HG02763 (cell line): Measurements from ENCODE around the gene GLS.
A peak's percentile ranks its signal among the peaks of the same experiment; 100 is the strongest.
"Not testable (repeated sequence)": the region's sequence is repeated elsewhere in the genome, so short reads cannot be mapped to it uniquely, and the experiment has no call there.

ENCODE experiments used
- ATAC-seq: cut with Tn5 transposase; IDR thresholded peaks from one replicate; pipeline ENCODE4 v1.9.1; 2021; ENCODE audit warnings: mild to moderate bottlenecking, moderate library complexity; ENCODE audit not compliant: unreplicated experiment

Gene GLS

DNA sequence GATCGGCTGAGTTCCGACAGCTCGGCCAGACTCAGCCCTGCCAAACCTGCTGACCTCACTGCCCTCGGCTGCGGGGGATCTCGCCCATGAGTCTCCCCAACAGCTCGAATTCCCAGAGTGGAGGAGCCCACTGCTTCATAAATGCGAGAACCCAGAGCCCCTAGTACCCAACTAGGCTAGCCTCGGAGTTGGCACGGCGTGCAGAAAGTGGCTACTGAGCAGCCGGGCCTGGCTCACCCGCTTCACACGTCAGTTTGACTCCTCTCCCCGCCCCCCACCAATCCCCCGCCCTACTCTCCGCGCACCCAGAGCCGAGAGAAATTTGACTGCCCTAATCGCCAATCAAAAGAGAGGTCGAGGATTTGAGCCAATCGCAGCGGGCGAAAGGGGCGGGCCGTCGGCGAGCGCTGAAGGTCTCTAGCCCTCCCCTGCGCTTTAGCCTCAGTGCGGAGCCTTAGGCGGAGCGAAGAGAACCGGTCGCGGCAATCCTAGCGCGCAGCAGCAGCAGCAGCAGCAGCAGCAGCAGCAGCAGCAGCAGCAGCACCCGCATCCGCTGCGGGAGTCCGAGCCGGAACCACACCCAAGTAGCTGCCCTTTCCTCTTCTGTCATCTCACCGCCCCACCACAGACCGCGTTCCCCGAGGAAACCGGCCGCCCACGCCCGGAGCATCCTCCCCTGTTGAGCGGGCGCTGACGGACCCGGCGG is at the start of gene GLS:
GLS (plus strand) TSS at position 444 of the 706 bp plus-strand sequence. CDS start 264 bp downstream, outside the sequence.
- ATAC-seq: peak; percentile 69

DNA sequence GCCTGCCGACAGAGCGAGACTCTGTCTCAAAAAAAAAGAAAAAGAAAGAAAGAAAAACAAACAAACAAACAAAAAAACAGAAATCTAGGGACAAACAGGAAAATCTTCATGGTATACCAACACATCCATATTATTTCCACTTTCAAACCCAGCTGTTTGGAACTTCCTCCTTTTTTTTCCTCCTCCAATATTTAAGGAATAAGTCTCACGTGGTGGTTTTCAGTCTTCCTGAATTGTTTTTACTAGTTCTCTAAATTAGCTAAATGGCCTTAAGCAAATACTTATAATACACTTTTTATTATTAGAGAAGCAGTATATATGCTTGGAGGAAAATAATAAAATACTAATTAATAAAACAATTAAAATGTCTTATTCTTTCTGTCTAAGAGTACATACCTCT is 48.7 kb upstream of the GLS start:
- ATAC-seq: no peak

DNA sequence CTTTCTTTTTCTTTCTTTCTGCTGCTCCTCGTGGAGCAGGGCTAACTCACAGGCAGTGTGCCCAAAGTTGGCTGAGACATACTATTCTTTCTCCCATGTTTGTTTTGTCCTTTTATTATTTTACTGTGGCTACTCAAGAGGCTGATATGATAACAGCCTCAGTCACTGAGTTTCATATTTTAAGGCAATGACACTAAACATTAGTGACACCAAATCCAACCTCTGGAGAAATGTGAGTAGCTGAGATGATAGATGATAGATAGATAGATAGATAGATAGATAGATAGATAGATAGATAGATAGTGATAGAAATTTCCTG is 45.8 kb upstream of the GLS start:
- ATAC-seq: no peak

DNA sequence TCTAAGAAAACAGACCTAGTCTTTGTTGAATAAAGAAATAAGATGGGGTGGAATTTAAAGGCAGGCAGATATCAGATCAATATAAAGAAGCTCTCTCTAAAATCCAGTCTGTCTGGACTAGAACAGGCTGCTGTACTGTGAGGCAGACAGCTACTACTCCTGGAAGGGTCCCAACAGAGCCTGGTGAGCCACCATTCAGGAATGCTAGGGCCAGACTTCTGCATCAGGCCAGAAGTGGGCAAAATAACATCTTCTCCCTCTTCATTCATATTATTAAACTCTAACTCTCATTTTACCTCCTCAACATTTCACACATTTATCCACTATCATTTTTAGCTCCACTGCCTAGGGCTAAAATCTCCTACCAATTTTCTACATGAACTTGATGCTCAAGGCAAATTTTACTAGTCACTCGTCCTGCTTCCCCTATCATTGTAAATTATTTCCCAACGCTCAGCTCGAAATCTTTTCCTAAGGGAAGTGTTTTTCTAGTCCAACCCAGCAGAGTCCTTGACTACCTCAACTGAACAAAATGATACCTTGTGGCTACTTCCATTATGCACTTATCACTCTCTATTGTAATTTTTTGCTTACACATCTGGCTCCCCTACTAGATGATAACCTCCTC is 45.2 kb upstream of the GLS start:
- ATAC-seq: no peak

DNA sequence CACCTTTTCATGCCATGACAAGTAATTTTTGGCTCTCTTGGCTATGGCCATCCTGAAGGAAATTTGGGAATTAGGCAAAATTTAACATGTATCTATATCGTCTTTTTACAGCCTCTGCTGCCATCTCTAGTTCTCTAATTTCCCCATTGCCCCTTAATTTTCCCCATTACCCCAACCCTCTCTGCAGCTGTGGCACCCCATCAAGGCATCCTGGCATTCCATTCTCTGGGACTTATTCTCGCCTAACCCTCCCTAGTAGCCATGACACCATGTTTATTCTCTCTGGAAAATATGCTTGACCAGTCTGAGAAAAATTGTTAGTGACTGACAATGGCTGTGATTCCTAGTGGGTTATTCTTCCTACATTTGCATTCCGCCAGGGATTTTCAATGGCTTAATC is 43.9 kb upstream of the GLS start:
- ATAC-seq: no peak

DNA sequence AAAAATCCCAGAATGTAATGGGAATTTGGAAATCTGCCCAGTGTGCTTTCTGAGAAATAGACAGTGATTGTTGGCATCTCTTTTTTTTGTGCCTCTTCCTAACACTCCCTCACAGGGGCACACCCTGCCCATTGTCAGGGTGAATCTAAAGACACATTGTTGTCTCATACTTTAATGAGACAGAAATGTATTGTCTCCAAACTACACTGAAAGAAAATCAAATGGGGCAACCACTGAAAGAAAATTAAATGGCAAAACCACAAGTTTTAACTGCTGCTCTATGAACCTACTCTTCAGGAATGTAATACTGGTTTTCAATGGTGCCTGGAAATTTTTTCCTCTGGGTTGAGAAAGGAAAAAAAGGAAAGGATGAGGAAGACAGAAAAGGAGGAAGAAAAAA is 43.2 kb upstream of the GLS start:
- ATAC-seq: no peak

DNA sequence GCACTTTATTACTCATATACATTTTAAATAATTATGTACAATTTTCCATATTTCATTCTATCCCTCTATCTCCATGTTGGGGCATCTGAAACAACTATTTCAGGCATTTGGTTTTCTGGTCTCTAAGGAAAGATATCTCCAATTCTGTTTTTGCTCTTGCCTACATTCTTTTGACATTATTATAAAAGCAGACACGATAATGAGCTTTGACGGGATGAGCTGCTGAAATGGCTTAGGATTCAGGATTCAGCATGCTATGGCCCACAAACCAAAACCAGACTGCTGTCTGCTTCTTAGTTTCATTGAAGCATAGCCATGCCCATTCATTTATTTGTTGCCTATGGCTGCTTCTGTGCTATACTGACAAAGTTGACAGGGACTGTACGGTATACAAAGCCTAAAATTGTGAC is 42.7 kb upstream of the GLS start:
- ATAC-seq: no peak

DNA sequence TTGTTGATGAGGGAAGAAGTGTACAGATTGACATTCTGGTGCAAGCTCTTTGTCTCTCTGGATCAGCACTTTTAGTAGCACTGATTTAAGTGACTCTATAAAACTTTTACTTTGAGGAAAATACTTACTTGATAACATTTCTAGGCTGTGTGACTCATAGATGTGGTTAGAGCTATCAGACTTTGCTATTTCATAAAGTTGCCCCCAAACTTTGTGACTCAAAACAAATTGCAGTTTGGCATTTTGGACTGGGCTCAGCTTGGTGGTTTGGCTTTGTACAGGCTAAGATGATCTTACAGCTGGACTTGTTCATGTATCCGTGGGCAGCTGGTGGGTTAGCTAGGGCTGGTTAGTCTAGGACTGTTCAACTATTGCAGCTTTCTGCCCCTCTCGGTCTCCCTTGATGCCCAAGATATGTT is 42.1 kb upstream of the GLS start:
- ATAC-seq: no peak

DNA sequence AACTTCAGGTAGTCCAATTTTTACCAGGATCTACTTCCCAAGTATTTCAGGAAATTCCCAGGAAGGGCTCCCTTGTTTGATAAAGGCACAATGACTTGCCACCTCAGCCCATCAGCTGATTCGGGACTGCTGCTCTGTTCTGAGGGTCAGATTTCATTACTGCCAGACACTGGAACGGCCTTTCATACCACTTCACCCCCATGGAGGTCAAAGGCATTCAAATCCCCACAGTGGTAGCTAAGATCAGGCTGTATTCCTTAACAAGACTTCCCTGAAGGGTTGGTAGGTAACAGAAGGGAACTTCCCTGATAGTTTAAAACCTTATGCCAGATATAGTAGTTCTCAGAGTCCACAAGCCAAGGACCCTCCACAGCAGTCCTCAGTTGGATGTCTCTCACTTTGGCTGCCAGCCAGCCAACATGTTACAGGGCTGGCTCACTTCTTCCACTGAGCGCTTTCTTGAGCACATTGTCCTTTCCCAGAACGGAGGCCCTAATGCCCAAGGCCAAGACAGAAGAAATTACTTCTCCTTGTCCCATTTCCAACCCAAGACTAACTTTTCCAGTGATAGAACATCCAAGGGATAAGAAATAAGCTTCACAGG is 40.0 kb upstream of the GLS start:
- ATAC-seq: no peak

DNA sequence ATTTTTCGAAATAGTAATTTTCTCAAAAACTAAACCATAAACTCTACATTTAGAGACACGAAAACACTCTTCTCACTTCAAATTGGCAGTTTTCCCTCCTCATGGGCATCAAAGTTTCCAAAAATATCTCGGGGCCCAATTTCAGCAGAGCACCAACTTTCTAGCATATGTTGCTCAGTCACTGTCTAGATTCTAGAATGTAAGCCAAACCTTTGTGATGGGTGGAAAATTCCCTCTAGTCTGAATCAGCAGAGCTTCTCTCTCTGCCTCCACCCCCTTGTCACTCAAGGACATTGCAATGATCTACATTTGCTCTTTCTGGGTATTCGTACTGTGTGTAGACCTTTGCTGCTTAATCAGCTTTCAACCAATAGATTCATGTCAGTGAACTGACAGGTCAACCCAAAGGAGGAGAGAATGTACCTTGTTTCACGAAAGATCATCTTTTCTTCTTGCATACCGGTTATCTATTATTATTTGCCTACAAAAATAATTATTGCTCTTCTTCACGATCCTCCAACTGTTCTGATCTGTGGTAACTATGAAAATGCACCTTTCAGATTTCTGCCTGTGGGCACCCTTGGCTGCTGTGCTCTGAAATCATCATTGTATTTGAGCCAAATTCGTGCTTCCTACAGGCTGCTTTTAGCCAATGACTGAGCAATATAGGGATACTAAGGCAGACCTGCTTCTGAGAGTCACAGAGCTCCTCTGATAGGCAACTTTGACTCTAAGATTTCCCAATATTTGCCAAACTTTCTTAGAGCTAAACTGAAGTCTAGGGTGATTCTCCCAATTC is 38.7 kb upstream of the GLS start:
- ATAC-seq: no peak

DNA sequence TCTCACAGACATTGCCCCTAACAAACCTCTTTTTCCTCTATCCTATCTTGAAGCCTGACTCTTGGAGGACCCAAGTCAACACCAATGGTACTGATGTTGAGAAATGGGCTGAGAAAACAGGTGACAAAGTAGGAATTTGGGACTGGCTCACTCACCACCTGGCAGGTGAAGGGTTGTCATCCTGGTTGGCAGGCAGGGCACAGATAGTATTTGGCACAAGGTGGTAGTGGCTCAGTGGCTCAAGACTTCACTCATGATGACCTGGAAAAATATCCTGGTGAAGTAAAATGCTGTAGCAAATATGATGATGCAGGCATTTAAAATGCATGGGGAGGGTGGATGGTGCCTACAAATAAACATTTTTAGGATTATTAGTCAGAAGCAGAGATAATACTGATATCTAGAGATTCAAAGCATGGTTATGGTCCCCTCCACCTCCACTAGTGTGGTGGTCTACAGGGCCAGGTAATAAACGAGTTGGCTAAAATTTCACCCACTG is 38.0 kb upstream of the GLS start:
- ATAC-seq: no peak

DNA sequence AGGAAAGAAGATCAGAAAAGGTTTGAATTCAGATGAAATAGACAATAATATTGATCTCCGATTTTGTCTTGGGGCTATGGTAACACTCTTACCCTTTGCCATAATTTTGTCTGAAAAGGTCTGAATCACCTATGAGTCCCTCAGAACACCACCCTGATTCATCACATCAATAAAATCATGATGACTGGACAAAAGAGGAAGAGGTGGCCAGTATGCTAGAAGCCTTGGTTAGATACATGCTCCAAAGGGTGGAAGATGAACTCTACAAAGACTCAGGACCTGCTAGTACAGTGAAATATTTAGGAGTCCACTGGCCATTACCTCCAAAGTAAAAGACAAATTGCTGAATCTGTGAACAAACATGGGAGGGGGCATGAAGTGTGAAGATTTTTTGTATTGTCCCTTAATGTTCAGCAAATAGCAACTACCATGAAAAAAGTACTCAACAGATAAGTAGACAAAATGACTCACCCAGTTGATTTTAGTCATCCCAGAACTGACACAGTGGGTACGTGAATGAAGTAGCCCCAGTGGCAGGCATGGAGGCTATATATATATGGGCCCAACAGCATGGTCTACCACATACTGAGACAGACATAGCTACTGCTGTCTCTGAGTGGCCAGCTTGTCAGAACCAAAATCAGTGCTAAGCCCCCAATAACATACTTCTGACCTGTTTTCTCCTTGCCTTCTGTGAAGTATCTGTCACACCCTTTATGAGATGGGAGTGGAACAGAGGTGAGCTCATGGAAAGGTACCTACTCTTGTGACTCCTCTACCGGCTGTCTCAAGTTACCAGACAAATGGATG is 36.5 kb upstream of the GLS start:
- ATAC-seq: peak; percentile 89

DNA sequence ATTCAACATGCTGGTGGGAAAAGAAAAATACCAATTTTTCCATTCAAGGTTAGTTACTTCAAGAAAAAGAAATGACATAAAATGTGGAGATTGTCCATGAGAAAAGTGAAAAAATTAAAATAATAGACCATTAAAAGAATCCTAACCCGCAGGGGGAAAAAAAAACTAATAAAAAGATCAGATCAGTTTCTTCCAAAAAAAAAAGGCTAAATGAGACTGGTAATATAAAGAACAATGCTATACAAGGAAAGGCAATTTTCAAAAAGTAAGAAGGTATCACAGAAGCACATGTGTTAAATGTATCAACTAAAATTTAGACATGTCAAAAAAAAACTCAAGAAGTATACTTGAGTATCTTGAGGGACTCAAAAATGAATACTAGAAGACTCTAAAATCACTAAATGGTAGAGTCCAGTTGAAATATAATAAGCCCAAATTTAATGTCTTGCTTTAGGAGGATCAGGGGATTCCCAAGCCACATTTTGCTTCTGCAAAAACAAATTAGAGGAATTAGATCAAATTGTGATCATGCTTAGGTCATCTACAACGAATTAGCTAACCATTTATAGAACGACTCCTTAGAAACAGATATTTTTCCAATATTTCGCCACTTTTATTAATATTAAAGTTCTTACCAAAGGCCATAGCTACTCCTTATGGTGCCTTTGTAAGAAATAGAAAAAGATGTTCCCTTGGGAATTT is 35.8 kb upstream of the GLS start:
- ATAC-seq: no peak

DNA sequence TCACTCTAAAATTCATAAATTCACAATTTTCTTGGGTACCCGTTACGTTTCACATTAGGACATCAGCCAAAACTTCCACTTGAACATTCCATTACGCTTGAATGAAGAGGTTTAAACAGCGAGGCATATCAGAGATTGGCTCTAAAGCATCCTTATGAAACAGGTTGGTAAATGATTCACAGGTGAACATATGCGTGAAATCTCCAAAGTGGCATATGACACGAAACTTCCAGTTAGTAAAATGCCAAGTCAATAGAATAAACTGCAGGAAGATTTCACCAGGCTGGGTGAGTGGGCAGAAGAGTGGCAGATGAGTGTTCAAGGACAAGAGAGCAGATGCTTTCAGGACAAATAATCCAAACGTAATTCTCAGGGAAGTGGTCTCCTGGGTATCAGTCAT is 33.9 kb upstream of the GLS start:
- ATAC-seq: no peak

DNA sequence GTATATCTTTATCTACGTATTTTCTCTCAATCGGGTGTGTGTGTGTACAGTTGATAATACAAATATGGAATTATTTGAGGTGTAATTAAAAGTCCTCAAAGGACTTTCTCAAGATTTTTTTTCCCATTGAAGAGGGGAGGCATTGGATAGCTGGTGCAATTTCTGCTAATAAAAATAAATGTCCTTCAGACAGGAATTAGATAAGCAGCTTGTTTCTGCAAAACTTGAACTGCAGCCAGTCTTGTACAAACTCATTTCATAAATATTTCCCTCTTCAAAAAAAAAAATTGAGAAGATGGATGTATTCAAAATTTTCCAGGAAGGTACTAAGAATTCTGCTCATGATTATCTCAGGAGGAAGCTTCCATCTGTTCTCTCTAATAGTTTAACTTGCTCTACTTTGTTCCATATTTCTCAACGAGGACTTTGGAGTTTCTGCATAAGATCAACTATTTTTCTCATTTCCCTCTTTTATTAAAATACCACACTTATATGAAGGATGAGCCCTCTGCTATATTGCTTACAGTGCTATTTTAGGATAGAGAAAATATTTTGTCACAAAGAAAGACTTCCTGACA is 33.0 kb upstream of the GLS start:
- ATAC-seq: no peak

DNA sequence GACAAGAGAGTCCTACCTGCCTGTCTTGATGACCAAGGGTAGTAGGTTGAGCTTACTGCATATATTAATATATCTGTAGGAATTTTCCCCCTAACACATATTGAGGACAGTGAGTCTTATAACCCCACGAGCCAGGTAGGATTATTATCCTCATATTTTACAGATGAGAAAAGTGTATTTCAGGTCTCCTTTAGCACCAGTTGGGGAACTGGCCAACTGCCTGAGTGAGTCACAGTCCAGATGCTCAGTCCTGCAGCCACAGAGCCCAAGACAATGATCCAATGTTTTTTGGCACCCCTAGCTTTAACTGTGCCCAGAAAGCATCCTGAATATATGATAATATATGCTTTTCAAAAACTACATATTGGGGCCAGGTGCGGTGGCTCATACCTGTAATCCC is 30.8 kb upstream of the GLS start:
- ATAC-seq: no peak

DNA sequence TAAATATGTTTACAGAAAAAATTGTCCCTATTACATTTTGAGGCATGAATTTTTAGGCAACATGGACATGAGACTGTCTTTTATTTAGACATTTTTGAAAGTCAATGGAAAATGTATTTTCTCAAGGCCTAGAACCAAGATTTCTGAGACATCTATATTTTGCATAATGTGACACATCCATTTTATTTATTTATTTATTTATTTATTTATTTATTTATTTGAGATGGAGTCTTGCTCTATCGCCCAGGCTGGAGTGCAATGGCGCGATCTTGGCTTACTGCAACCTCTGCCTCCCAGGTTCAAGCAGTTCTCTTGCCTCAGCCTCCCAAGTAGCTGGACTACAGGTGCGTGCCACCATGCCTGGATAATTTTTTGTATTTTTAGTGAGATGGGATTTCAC is 27.6 kb upstream of the GLS start:
- ATAC-seq: not testable (repeated sequence)

DNA sequence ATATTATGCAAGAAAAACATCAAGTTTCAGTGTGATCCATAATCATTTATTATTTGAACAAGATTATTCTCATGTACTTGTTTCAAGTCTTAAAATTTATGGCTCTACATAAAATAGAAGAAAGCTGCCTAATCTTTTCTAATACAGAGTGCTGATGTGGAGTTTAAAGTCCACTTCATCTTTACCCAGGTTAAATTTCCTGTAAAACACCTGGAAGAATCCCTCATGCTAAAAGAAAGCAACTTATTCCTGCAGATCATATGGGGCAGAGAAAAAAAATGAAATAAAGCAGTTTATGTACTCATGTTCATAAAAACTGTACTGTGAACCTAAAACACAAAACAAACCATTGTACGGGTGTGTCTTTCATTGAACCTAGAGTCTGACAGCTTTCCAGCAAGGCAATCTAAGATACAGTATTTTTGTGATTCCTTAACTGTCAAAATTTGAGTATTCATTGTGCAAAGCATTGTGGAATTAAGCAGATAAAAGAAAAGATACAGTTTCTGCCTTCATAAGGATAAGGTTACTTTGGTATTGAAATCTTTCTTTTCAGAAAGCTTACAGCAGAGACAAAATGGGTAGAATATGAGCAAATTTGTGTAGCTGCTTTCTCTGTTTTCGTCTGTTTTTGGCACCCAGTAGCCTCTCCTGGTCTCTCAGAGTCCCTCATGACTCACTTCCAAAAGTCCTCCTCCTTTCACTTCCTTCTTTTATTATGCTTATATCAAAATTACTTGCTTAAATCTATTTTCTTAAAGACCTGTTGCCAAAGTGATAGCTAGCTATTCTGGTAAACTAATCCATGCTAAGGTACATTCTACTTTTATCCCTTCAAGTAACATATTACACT is 26.9 kb upstream of the GLS start:
- ATAC-seq: no peak

DNA sequence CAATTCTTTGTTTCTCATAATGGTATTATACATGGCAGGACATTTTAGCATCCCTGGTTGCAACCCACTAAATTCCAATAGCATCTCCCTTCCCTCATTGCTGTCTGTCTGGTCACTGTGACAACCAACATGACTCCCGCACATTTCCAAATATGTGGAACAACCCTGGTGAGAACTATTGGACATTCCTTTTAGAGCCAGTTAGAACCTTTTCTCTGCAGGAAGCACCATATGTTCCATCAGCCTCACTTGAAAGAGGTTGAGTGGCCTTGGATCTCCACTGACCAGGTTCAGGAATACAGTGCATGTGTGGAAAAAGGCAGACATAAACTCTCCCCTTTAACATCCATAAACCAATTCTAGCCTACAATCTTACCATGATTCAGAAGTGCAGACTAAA is 25.9 kb upstream of the GLS start:
- no peak for ATAC-seq
